GM06990 (cell line): ENCODE data around the gene DNAJB6.

ENCODE experiments used
- DNase-seq: peaks from one replicate; pipeline ENCODE4 v3.0.0-alpha.2; 2011; ENCODE audit not compliant: insufficient read length; ENCODE audit errors: extremely low read depth
- H3K27me3 ChIP-seq: replicated peaks from 2 replicates; pipeline ENCODE4 v1.6.0; 2011; ENCODE audit warnings: low read length; ENCODE audit not compliant: control insufficient read depth, insufficient read depth
- H3K36me3 ChIP-seq: 2 replicates; pipeline ENCODE4 v1.5.1; 2011; ENCODE audit warnings: low read length; ENCODE audit not compliant: control insufficient read depth, insufficient read depth
- H3K4me3 ChIP-seq: replicated peaks from 2 replicates; pipeline ENCODE4 v1.5.1; 2011; ENCODE audit warnings: low read depth, mild to moderate bottlenecking, control low read depth, low read length
- TF ChIP-seq, protein P1 (sequence below): IDR thresholded peaks from 2 replicates; pipeline ENCODE4 v1.5.1; 2011; ENCODE audit warnings: low read length, control low read depth, mild to moderate bottlenecking, inconsistent platforms; ENCODE audit not compliant: insufficient read depth, poor library complexity, severe bottlenecking

DNAJB6 gene

GRCh38 chr7:157410831-157411556, 74.2 kb downstream of the DNAJB6 start:
- Histone ChIP-seq H3K4me3 (no peak overlapping the region), H3K27me3 (no peaks in the 10 kb centered on the region), H3K36me3 (peaks cover 9% of the 10 kb centered on the region)
- DNase-seq, result no peak
- TF ChIP-seq, protein P1, sequence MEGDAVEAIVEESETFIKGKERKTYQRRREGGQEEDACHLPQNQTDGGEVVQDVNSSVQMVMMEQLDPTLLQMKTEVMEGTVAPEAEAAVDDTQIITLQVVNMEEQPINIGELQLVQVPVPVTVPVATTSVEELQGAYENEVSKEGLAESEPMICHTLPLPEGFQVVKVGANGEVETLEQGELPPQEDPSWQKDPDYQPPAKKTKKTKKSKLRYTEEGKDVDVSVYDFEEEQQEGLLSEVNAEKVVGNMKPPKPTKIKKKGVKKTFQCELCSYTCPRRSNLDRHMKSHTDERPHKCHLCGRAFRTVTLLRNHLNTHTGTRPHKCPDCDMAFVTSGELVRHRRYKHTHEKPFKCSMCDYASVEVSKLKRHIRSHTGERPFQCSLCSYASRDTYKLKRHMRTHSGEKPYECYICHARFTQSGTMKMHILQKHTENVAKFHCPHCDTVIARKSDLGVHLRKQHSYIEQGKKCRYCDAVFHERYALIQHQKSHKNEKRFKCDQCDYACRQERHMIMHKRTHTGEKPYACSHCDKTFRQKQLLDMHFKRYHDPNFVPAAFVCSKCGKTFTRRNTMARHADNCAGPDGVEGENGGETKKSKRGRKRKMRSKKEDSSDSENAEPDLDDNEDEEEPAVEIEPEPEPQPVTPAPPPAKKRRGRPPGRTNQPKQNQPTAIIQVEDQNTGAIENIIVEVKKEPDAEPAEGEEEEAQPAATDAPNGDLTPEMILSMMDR, result no peak

GRCh38 chr7:157411580-157411979, 74.8 kb downstream of the DNAJB6 start:
- Histone ChIP-seq H3K36me3 (peaks cover 11% of the 10 kb centered on the region), H3K27me3 (no peaks in the 10 kb centered on the region), H3K4me3 (no peak overlapping the region)
- no peak for DNase-seq
- TF ChIP-seq, protein P1, result no peak

- Histone ChIP-seq H3K36me3 (peaks cover 11% of the 10 kb centered on the region), H3K4me3 (no peak overlapping the region), H3K27me3 (no peaks in the 10 kb centered on the region)
- TF ChIP-seq, protein P1, result no peak
- no peak for DNase-seq
Observed at GRCh38 chr7:157412021-157412443, 75.2 kb downstream of the DNAJB6 start.

DNA sequence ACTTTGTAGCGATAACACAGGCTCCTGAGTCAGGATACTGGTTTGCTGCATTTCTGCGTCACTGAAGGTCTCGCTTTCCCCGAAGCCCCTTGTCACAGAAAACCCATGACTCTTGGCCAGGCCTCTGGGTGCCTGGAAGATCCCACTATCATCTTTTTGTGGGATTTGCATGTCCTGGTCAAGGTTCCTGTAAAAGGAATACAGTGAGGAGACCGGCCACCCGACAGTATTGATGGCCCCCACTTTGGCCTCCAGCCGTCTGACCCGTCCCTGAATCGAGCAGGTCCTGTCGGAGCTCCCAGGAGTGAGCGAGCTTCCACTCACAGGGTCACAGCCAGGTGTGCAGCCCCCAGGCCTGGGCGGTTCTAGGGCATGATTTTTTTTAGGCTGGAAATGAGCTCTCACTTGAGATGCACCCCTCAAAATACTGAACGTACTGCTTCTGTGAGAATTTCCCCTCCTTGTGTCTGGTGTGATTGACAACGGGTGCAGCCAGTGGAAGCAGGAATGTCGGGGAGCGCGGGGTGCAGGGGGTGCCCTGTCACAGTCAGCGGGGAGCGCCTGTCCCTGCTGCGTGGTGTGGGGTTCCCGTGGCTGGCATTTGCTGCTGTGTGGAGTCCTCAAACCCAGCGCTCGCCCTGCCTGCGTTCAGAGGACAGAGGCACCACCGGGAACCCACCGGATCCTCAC, 75.8 kb downstream of the DNAJB6 start:
- TF ChIP-seq, protein P1, result no peak
- Histone ChIP-seq H3K4me3 (no peak overlapping the region), H3K36me3 (peaks cover 11% of the 10 kb centered on the region), H3K27me3 (no peaks in the 10 kb centered on the region)
- no peak for DNase-seq

GRCh38 chr7:157413881-157414701, 77.3 kb downstream of the DNAJB6 start:
- peaks cover 11% of the 10 kb centered on the region for H3K36me3 ChIP-seq
- no peak for DNase-seq
- no peaks in the 10 kb centered on the region for H3K27me3 ChIP-seq
- TF ChIP-seq, protein P1, result no peak
- H3K4me3 ChIP-seq, result no peak overlapping the region
